SK-N-SH (cell line): ENCODE measurements around the gene ANKRD65. TPM values are rescaled to one million over a fixed set of nuclear protein-coding genes. Genes with fewer than 3 reads are reported as not detected.
A peak's percentile ranks its signal among the peaks of the same experiment; 100 is the strongest.

ENCODE experiments used
- CTCF ChIA-PET: fragments of 300-600, 350-600 bp; formaldehyde crosslinking; extraction: SDS; loops from one replicate; lab custom pipeline; 2021; lab: Yijun Ruan, JAX
- POLR2A ChIA-PET: fragments of 350-600 bp; sonication (Branson Sonifier 250); formaldehyde crosslinking; extraction: SDS; loops from one replicate; lab custom pipeline; 2020; ENCODE audit warnings: antibody characterized with exemption, inconsistent platforms; lab: Yijun Ruan, JAX
- DNase-seq: peaks from one replicate; pipeline ENCODE4 v3.0.0; 2012
- H2AFZ ChIP-seq: fragments of 200-600 bp; sonication (generic); 2 replicates; pipeline ENCODE4 v1.8.1; 2016; ENCODE audit warnings: antibody characterized with exemption, mild to moderate bottlenecking, low read depth
- H3F3A ChIP-seq: fragments of 200-600 bp; sonication (generic); replicated peaks from 2 replicates; pipeline ENCODE3; 2016; ENCODE audit warnings: antibody characterized with exemption, mild to moderate bottlenecking; ENCODE audit not compliant: insufficient read depth
- H3K27ac ChIP-seq, 2 experiments: fragments of 200-500 bp in 1 of 2; fragments of 200-600 bp in 1 of 2; sonication (Bioruptor generic) in 1 of 2; sonication (generic), shearing (Covaris generic) in 1 of 2; 2 replicates each; pipeline versions ENCODE4 v1.5.1 to v1.6.1; 2014 to 2016; ENCODE audit warnings: low read depth in 2 of 2, inconsistent platforms in 1 of 2, low read length in 1 of 2, mild to moderate bottlenecking in 1 of 2, mixed read lengths in 1 of 2
- H3K27me3 ChIP-seq: fragments of 200-600 bp; sonication (generic), shearing (Covaris generic); 2 replicates; pipeline ENCODE4 v1.6.1; 2016; ENCODE audit warnings: mixed run types; ENCODE audit not compliant: insufficient read depth
- H3K36me3 ChIP-seq, 2 experiments: fragments of 200-500 bp in 1 of 2; fragments of 200-600 bp in 1 of 2; sonication (Bioruptor generic) in 1 of 2; sonication (generic) in 1 of 2; replicated peaks in 1 of 2; 2 replicates each; pipeline versions ENCODE3 to v1.5.1; 2014 to 2016; ENCODE audit warnings: low read length in 1 of 2, mild to moderate bottlenecking in 1 of 2; ENCODE audit not compliant: insufficient read depth in 2 of 2, control insufficient read depth in 1 of 2
- H3K4me1 ChIP-seq, 2 experiments: fragments of 200-500 bp in 1 of 2; fragments of 200-600 bp in 1 of 2; sonication (Bioruptor generic) in 1 of 2; sonication (generic), shearing (Covaris generic) in 1 of 2; 2 replicates each; pipeline versions ENCODE4 v1.5.1 to v1.6.1; 2014 to 2016; ENCODE audit warnings: low read depth in 1 of 2, low read length in 1 of 2, mixed run types in 1 of 2; ENCODE audit not compliant: insufficient read depth in 2 of 2, control insufficient read depth in 1 of 2
- H3K4me2 ChIP-seq: fragments of 200-600 bp; sonication (generic), shearing (Covaris generic); 2 replicates; pipeline ENCODE4 v1.6.1; 2017; ENCODE audit warnings: mixed run types
- H3K4me3 ChIP-seq, 2 experiments: fragments of 200-500 bp in 1 of 2; fragments of 200-600 bp in 1 of 2; sonication (Bioruptor generic) in 1 of 2; sonication (generic), shearing (Covaris generic) in 1 of 2; 2 replicates each; pipeline versions ENCODE4 v1.5.1 to v1.8.1; 2014 to 2016; ENCODE audit warnings: low read depth in 2 of 2, inconsistent platforms in 1 of 2, low read length in 1 of 2, mild to moderate bottlenecking in 1 of 2, mixed read lengths in 1 of 2, moderate library complexity in 1 of 2
- H3K79me2 ChIP-seq: fragments of 200-600 bp; sonication (generic); 2 replicates; pipeline ENCODE4 v1.8.1; 2017; ENCODE audit warnings: mild to moderate bottlenecking; ENCODE audit not compliant: insufficient read depth
- H3K9ac ChIP-seq: fragments of 200-600 bp; sonication (generic); 2 replicates; pipeline ENCODE4 v1.6.1; 2017; ENCODE audit warnings: mixed run types
- H3K9me2 ChIP-seq: fragments of 200-600 bp; sonication (generic); 2 replicates; pipeline ENCODE4 v1.6.1; 2017; ENCODE audit warnings: mixed run types
- H3K9me3 ChIP-seq: fragments of 200-600 bp; sonication (generic); 2 replicates; pipeline ENCODE4 v1.6.1; 2017; ENCODE audit warnings: mixed run types, mild to moderate bottlenecking, moderate library complexity
- H4K20me1 ChIP-seq: fragments of 200-600 bp; sonication (generic); 2 replicates; pipeline ENCODE4 v1.6.1; 2017; ENCODE audit warnings: mild to moderate bottlenecking, mixed run types; ENCODE audit not compliant: insufficient read depth
- EP300 ChIP-seq, 2 experiments: IDR thresholded peaks; 2 replicates each; pipeline versions ENCODE4 v1.4.0 to v1.6.1; 2012; ENCODE audit warnings: borderline replicate concordance in 1 of 2, low read depth in 1 of 2, low read length in 1 of 2
- FOSL2 ChIP-seq: IDR thresholded peaks from 2 replicates; pipeline ENCODE4 v1.4.0; 2012; ENCODE audit warnings: low read depth, mild to moderate bottlenecking, moderate library complexity, borderline replicate concordance
- FOXJ3 ChIP-seq: sonication (generic); formaldehyde crosslinking; IDR thresholded peaks from 2 replicates; pipeline ENCODE4 v1.5.1; 2020; ENCODE audit warnings: mild to moderate bottlenecking, missing genetic modification reagents
- MEF2A ChIP-seq: IDR thresholded peaks from 2 replicates; pipeline ENCODE4 v1.4.0; 2012; ENCODE audit warnings: low read depth, borderline replicate concordance
- MXI1 ChIP-seq: IDR thresholded peaks from 2 replicates; pipeline ENCODE4 v1.6.1; 2012; ENCODE audit warnings: mild to moderate bottlenecking, low read depth, low read length, improper control_type of control experiment
- NFIC ChIP-seq: IDR thresholded peaks from 2 replicates; pipeline ENCODE4 v1.4.0; 2012; ENCODE audit warnings: borderline replicate concordance
- RFX5 ChIP-seq: IDR thresholded peaks from 2 replicates; pipeline ENCODE4 v1.6.1; 2012; ENCODE audit warnings: mild to moderate bottlenecking, improper control_type of control experiment, low read length
- TCF12 ChIP-seq: IDR thresholded peaks from 2 replicates; pipeline ENCODE4 v1.4.0; 2012
- YY1 ChIP-seq: IDR thresholded peaks from 2 replicates; pipeline ENCODE4 v1.4.0; 2012; ENCODE audit warnings: low read depth, mild to moderate bottlenecking
- WGBS: methylation state at CpG from one replicate; pipeline ENCODE4 v1.1.6; 2017; ENCODE audit warnings: low lambda C conversion rate; 5-methylcytosine and 5-hydroxymethylcytosine counted together
- polyA plus RNA-seq, 3 experiments: library from polyadenylated mRNA; depleted of rRNA; stranded (reverse); fragments of >200 nt; gene quantifications; 2 replicates each; pipeline ENCODE4 v1.2.3, GENCODE V29; 2012
- TF ChIP-seq, protein P1 (sequence below): fragments of 150-350 bp; IDR thresholded peaks from 2 replicates; pipeline ENCODE4 v1.6.1; 2016; ENCODE audit warnings: mild to moderate bottlenecking, low read depth, low read length
- TF ChIP-seq, protein P2 (sequence below): IDR thresholded peaks from 2 replicates; pipeline ENCODE4; 2012

The ANKRD65 gene
- polyA plus RNA-seq, 1 of the 3 experiments (the other 2 are of a cell fraction): 0.07 TPM

DNA sequence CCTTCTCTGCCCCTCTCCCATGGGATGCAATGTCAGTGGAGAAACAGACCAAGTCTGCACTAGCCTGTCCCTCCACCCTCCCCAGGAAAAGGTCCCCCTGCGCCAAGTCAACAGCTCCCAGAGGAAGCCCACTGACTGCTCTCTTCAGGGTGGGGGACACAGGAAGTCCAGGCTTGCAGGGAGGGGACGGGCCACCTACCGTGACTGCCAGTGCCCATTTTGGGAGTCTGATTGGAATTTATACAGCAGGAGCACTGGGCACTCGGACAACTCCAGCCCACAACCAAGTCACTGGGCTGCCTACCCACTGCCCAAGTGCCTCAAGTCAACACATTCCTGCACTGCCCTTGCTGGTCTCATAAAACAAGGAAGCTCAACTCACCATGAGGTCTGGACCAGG lies 28.1 kb downstream of the ANKRD65 start:
- Histone ChIP-seq H3K27ac (no peak overlapping the region), H3K79me2 (peaks cover 69% of the 10 kb centered on the region), H3F3A (no peaks in the 10 kb centered on the region), H3K27me3 (no peaks in the 10 kb centered on the region), H3K4me3 (no peak overlapping the region), H2AFZ (no peak overlapping the region), H3K9me2 (no peaks in the 10 kb centered on the region), H4K20me1 (0 out of 2 replicates have a peak, but pooled peaks cover 4% of the 10 kb centered on the region), H3K9me3 (no peaks in the 10 kb centered on the region), H3K36me3 (peaks cover 54 to 64% of the 10 kb centered on the region in 2 experiments), H3K4me2 (no peak overlapping the region), H3K9ac (no peak overlapping the region), H3K4me1 (peaks cover 4 to 6% of the 10 kb centered on the region in 2 experiments; a peak in 1 of 4 replicates)
- ChIA-PET POLR2A (no interaction called here), CTCF (interaction anchor here (1.5 kb wide), 1 partner anchor 15 kb away, joined by 3 read pairs; no protein-coding TSS in a partner anchor)
- peak; percentile 6 for DNase-seq
- TF ChIP-seq FOSL2 (no peak), EP300 (IDR thresholded peaks at IDR 0.05; ENCODE audit: borderline replicate concordance in 1 of 2, low read depth in 1 of 2, low read length in 1 of 2) (no peak), NFIC (no peak)
- 86% methylated on average over 4 of the region's 4 CpGs for WGBS

DNA sequence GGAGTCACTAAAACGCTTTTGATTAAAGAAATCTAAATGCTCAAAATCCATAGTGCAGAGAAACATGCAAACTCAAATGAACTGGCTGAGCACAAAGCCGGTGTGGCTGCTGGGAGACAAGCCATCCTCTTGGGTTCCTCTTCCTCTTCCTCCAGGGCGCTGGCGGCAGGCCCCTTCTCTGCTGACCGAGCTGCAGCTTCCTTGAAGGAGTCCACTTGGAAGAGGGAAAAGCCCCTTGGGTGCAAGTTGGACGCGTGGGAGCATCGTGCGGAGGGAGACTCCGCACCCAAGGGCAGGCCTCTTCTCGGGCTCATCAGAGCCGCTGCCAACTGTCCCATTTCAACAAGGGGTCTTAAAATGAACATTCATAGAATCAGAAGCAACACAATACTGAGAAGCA lies 29.9 kb downstream of the ANKRD65 start:
- ChIA-PET CTCF (interaction anchor here (1.2 kb wide), 1 partner anchor 11 kb away, joined by 4 read pairs; no protein-coding TSS in a partner anchor), POLR2A (no interaction called here)
- no peak overlapping the region for H3K4me2 ChIP-seq
- H3K9ac ChIP-seq: no peak overlapping the region
- no peak overlapping the region for H2AFZ ChIP-seq
- WGBS: 90% methylated on average over 10 of the region's 12 CpGs
- no peaks in the 10 kb centered on the region for H3K4me1 ChIP-seq
- 0 out of 2 replicates have a peak, but pooled peaks cover 4% of the 10 kb centered on the region for H4K20me1 ChIP-seq
- H3K27me3 ChIP-seq: no peaks in the 10 kb centered on the region
- DNase-seq: no peak
- no peaks in the 10 kb centered on the region for H3K9me2 ChIP-seq
- H3K27ac ChIP-seq: no peak overlapping the region
- peaks cover 51% of the 10 kb centered on the region for H3K79me2 ChIP-seq
- H3F3A ChIP-seq: no peaks in the 10 kb centered on the region
- H3K9me3 ChIP-seq: no peaks in the 10 kb centered on the region
- peaks cover 48 to 78% of the 10 kb centered on the region in 2 experiments for H3K36me3 ChIP-seq
- no peak overlapping the region for H3K4me3 ChIP-seq
- TF ChIP-seq, protein P1, sequence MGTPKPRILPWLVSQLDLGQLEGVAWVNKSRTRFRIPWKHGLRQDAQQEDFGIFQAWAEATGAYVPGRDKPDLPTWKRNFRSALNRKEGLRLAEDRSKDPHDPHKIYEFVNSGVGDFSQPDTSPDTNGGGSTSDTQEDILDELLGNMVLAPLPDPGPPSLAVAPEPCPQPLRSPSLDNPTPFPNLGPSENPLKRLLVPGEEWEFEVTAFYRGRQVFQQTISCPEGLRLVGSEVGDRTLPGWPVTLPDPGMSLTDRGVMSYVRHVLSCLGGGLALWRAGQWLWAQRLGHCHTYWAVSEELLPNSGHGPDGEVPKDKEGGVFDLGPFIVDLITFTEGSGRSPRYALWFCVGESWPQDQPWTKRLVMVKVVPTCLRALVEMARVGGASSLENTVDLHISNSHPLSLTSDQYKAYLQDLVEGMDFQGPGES: no peak
- TF ChIP-seq EP300 (IDR thresholded peaks at IDR 0.05; ENCODE audit: borderline replicate concordance in 1 of 2, low read depth in 1 of 2, low read length in 1 of 2) (no peak), RFX5 (no peak), MEF2A (no peak), NFIC (no peak), FOXJ3 (CRISPR knock-in tag) (no peak), MXI1 (no peak), YY1 (no peak), TCF12 (no peak)
- TF ChIP-seq, protein P2, sequence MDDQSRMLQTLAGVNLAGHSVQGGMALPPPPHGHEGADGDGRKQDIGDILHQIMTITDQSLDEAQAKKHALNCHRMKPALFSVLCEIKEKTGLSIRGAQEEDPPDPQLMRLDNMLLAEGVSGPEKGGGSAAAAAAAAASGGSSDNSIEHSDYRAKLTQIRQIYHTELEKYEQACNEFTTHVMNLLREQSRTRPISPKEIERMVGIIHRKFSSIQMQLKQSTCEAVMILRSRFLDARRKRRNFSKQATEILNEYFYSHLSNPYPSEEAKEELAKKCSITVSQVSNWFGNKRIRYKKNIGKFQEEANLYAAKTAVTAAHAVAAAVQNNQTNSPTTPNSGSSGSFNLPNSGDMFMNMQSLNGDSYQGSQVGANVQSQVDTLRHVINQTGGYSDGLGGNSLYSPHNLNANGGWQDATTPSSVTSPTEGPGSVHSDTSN: no peak
